ENCODE measurements around the gene DCDC2B. TPM values are rescaled to one million over a fixed set of nuclear protein-coding genes. Genes with fewer than 3 reads are reported as not detected.

Gene DCDC2B
- total and polyA plus RNA-seq, 9 of the 15 experiments (the other 6 are each of a cell fraction or from before 2014, with no cell fraction given), result not detected

GRCh38 chr1:32200226-32201010, 8.5 kb upstream of the DCDC2B start, which contains the start of gene CCDC28B (continued):
- TF ChIP-seq ZBTB26 (CRISPR knock-in tag; IDR thresholded peaks at IDR 0.05) (0 out of 2 replicates have a peak, but pooled peaks have one; percentile 61), SNAPC5 (CRISPR knock-in tag; IDR thresholded peaks at IDR 0.05) (no peak), ZNF431 (CRISPR knock-in tag; IDR thresholded peaks at IDR 0.05) (peak; percentile 66), AFF4 (CRISPR knock-in tag; IDR thresholded peaks at IDR 0.05) (0 out of 2 replicates have a peak, but pooled peaks have one; percentile 56), ESRRA (IDR thresholded peaks at IDR 0.05; ENCODE audit: borderline replicate concordance, low read depth) (peak; percentile 37; the same call in 1 of the 2 replicates), E2F8 (IDR thresholded peaks at IDR 0.05; ENCODE audit: low read depth, partially characterized antibody) (peak; percentile 44), E4F1 (CRISPR knock-in tag; IDR thresholded peaks at IDR 0.05; ENCODE audit: borderline replicate concordance) (no peak; the same call in 1 of the 2 replicates), GATAD2B (IDR thresholded peaks at IDR 0.05; ENCODE audit: borderline replicate concordance) (no peak), U2AF2 (optimal IDR thresholded peaks at IDR 0.05; ENCODE audit: low read depth, low read length) (no peak), STAG1 (CRISPR knock-in tag; IDR thresholded peaks at IDR 0.05; ENCODE audit: borderline replicate concordance) (no peak), FIP1L1 (IDR thresholded peaks at IDR 0.05; ENCODE audit: low read depth, low read length, poor library complexity, severe bottlenecking) (no peak), TEAD1 (CRISPR knock-in tag; IDR thresholded peaks at IDR 0.05) (peak in 1 of 2 experiments; percentile 59; a peak in 1 of 4 replicates), ZNF589 (CRISPR knock-in tag; IDR thresholded peaks at IDR 0.05; ENCODE audit: low read depth) (no peak), ZNF444 (CRISPR knock-in tag; IDR thresholded peaks at IDR 0.05) (peak; percentile 72; the same call in 1 of the 2 replicates), ZNF586 (CRISPR knock-in tag; conservative IDR thresholded peaks at IDR 0.05) (no peak)

All from K562 (cell line).